Dedifferentiated amniotic fluid mesenchymal stem cell (primary cell): Measurements from ENCODE around the gene ATRNL1.

Experiments
- DNase-seq: peaks from one replicate; pipeline ENCODE4 v3.0.0-alpha.2; 2016; ENCODE audit errors: extremely low spot score

Gene ATRNL1

GRCh38 chr10:115898242-115898641 is 805.1 kb downstream of the ATRNL1 start:
- no peak for DNase-seq

GRCh38 chr10:115902596-115902995 is 809.4 kb downstream of the ATRNL1 start:
- no peak for DNase-seq

- no peak for DNase-seq
Observed at GRCh38 chr10:115903207-115903606, 810.0 kb downstream of the ATRNL1 start.

- no peak for DNase-seq
Observed at GRCh38 chr10:115903845-115904244, 810.7 kb downstream of the ATRNL1 start.

- DNase-seq = no peak
Observed at GRCh38 chr10:115909037-115909436, 815.9 kb downstream of the ATRNL1 start.

GRCh38 chr10:115909962-115910731 is 817.0 kb downstream of the ATRNL1 start:
- DNase-seq = no peak

- DNase-seq = no peak
Observed at GRCh38 chr10:115914475-115914874, 821.3 kb downstream of the ATRNL1 start.

GRCh38 chr10:115915429-115915828 is 822.3 kb downstream of the ATRNL1 start:
- no peak for DNase-seq

GRCh38 chr10:115918812-115919211 is 825.6 kb downstream of the ATRNL1 start:
- DNase-seq = peak; percentile 19

GRCh38 chr10:115921795-115922194 is 828.6 kb downstream of the ATRNL1 start:
- no peak for DNase-seq

GRCh38 chr10:115931309-115931708 is 838.1 kb downstream of the ATRNL1 start:
- DNase-seq = no peak

GRCh38 chr10:115932099-115932498 is 838.9 kb downstream of the ATRNL1 start:
- no peak for DNase-seq

GRCh38 chr10:115933098-115933497 is 839.9 kb downstream of the ATRNL1 start:
- no peak for DNase-seq

GRCh38 chr10:115935731-115936130 is 842.6 kb downstream of the ATRNL1 start:
- no peak for DNase-seq

GRCh38 chr10:115936926-115937767 is 844.0 kb downstream of the ATRNL1 start:
- peak; percentile 63 for DNase-seq

GRCh38 chr10:115937768-115938056 is 844.5 kb downstream of the ATRNL1 start:
- DNase-seq = no peak

GRCh38 chr10:115939101-115939854 is 846.1 kb downstream of the ATRNL1 start:
- DNase-seq = no peak

GRCh38 chr10:115941361-115941771 is 848.2 kb downstream of the ATRNL1 start:
- DNase-seq = no peak

- DNase-seq = no peak
Observed at GRCh38 chr10:115942101-115942500, 848.9 kb downstream of the ATRNL1 start.

- no peak for DNase-seq
Observed at GRCh38 chr10:115944538-115944937, 851.4 kb downstream of the ATRNL1 start.

GRCh38 chr10:115945701-115946445 is 852.7 kb downstream of the ATRNL1 start:
- no peak for DNase-seq

- DNase-seq = peak; percentile 77
Observed at GRCh38 chr10:115947104-115947503, 853.9 kb downstream of the ATRNL1 start.
